A549 (cell line): ENCODE data around the gene RNF217.

Experiments
- CEBPB ChIP-seq, 2 experiments: fragments of >200 bp in 1 of 2; sonication (Bioruptor Twin) in 1 of 2; formaldehyde crosslinking in 1 of 2; IDR thresholded peaks; 2 replicates each; pipeline ENCODE4 v1.6.1; 2012 to 2016
- CTCF ChIP-seq: fragments of >200 bp; sonication (Bioruptor Twin); formaldehyde crosslinking; IDR thresholded peaks from 3 replicates; pipeline ENCODE4 v1.5.1; 2016
- EHMT2 ChIP-seq: fragments of 200-600 bp; sonication (generic); IDR thresholded peaks from 2 replicates; pipeline ENCODE4 v1.6.1; 2016; ENCODE audit warnings: antibody characterized with exemption, low read depth, mild to moderate bottlenecking, moderate library complexity
- EP300 ChIP-seq, 2 experiments: fragments of >200 bp; sonication (Bioruptor Twin); formaldehyde crosslinking; IDR thresholded peaks; 2 replicates in 1 of 2; 3 replicates in 1 of 2; pipeline ENCODE4 v1.6.1; 2016 to 2017
- ESRRA ChIP-seq: fragments of 150-350 bp; IDR thresholded peaks from 2 replicates; pipeline ENCODE4 v1.6.1; 2014; ENCODE audit warnings: mild to moderate bottlenecking, low read length, borderline replicate concordance
- HMGXB4 ChIP-seq: fragments of 250-450 bp; sonication (Bioruptor Pico); IDR thresholded peaks from 2 replicates; pipeline ENCODE4 v1.5.0; 2021; ENCODE audit warnings: mild to moderate bottlenecking, moderate library complexity, borderline replicate concordance
- JUN ChIP-seq, 2 experiments: fragments of >200 bp; sonication (Bioruptor Twin); formaldehyde crosslinking; IDR thresholded peaks; 2 replicates in 1 of 2; 3 replicates in 1 of 2; pipeline ENCODE4 v1.6.1; 2016 to 2017
- KDM1A ChIP-seq: fragments of 200-600 bp; sonication (generic); IDR thresholded peaks from 2 replicates; pipeline ENCODE4 v1.6.1; 2016; ENCODE audit warnings: low read depth, mild to moderate bottlenecking
- PBX3 ChIP-seq: IDR thresholded peaks from 2 replicates; pipeline ENCODE4 v1.6.1; 2012
- PHF8 ChIP-seq: fragments of 200-600 bp; sonication (generic); IDR thresholded peaks from 2 replicates; pipeline ENCODE4 v1.6.1; 2016; ENCODE audit warnings: low read depth, mild to moderate bottlenecking, antibody characterized with exemption, moderate library complexity, borderline replicate concordance
- POLR2A ChIP-seq: IDR thresholded peaks from 2 replicates; pipeline ENCODE4 v1.6.1; 2012; ENCODE audit warnings: mild to moderate bottlenecking, low read length
- RAD21 ChIP-seq, 2 experiments: fragments of >200 bp in 1 of 2; sonication (Bioruptor Twin) in 1 of 2; formaldehyde crosslinking in 1 of 2; IDR thresholded peaks in 1 of 2; conservative IDR thresholded peaks in 1 of 2; 2 replicates in 1 of 2; 3 replicates in 1 of 2; pipeline ENCODE4 v1.6.1; 2012 to 2018; ENCODE audit warnings: inconsistent platforms in 1 of 2
- SMC3 ChIP-seq: fragments of >200 bp; sonication (Bioruptor Twin); formaldehyde crosslinking; IDR thresholded peaks from 3 replicates; pipeline ENCODE4 v1.6.1; 2018; ENCODE audit warnings: inconsistent platforms
- USF2 ChIP-seq: fragments of 450-650 bp; IDR thresholded peaks from 2 replicates; pipeline ENCODE4 v1.6.1; 2014; ENCODE audit warnings: antibody characterized with exemption

- no peak for TF ChIP-seq PBX3
- no peak for TF ChIP-seq PHF8
- TF ChIP-seq KDM1A = no peak
- TF ChIP-seq EP300 (IDR thresholded peaks at IDR 0.05) = no peak
- no peak for TF ChIP-seq CTCF
- TF ChIP-seq HMGXB4 (CRISPR knock-in tag) = no peak
- no peak for TF ChIP-seq RAD21 (conservative IDR thresholded peaks at IDR 0.05 in 1 of 2, IDR thresholded peaks at IDR 0.05 in 1 of 2)
- no peak for TF ChIP-seq JUN (IDR thresholded peaks at IDR 0.05)
- no peak for TF ChIP-seq SMC3
- no peak for TF ChIP-seq EHMT2
- TF ChIP-seq CEBPB (IDR thresholded peaks at IDR 0.05) = no peak
- no peak for TF ChIP-seq ESRRA
- TF ChIP-seq USF2 = no peak
- TF ChIP-seq POLR2A = no peak
Observed at GRCh38 chr6:124928851-124929250, 33.4 kb upstream of the RNF217 start.
